ENCODE measurements around the gene ANK3. TPM values are rescaled to one million over a fixed set of nuclear protein-coding genes. Genes with fewer than 3 reads are reported as not detected.

Gene ANK3
- 10 to 100 TPM; 15.0 to 19.1 TPM for total RNA-seq

- ChIA-PET CTCF (no interaction called here), POLR2A (no interaction called here)
- H3K4me1 Mint-ChIP-seq = peaks cover 8% of the 10 kb centered on the region
- no peak within 1 kb of the TSS for H3K27ac Mint-ChIP-seq
- no peaks in the 10 kb centered on the region for H3K27me3 Mint-ChIP-seq
- no peaks in the 10 kb centered on the region for H3K36me3 Mint-ChIP-seq (ENCODE audit: low read depth)
- H3K4me3 Mint-ChIP-seq = no peak within 1 kb of the TSS
- no peaks in the 10 kb centered on the region for H3K9me3 Mint-ChIP-seq
- no peak for DNase-seq
These were observed at the start of gene ANK3 for GRCh38 chr10:60389413-60390025. Gene ANK3 (minus strand): TSS chr10:60389875. CDS start chr10:60389538, 337 bp downstream.

GRCh38 chr10:60434418-60435046, 44.9 kb upstream of the ANK3 start:
- Mint-ChIP-seq H3K27me3 (no peaks in the 10 kb centered on the region), H3K4me3 (no peak overlapping the region), H3K36me3 (ENCODE audit: low read depth) (no peaks in the 10 kb centered on the region), H3K27ac (no peak overlapping the region), H3K9me3 (no peaks in the 10 kb centered on the region), H3K4me1 (no peaks in the 10 kb centered on the region)
- ChIA-PET CTCF (interaction anchor here (0.6 to 3.5 kb wide), 4 partner anchors 197 to 332 kb away, joined by 3 to 16 read pairs (median 10); no protein-coding TSS in a partner anchor), POLR2A (no interaction called here)
- no peak for DNase-seq

GRCh38 chr10:60433684-60434083, 44.0 kb upstream of the ANK3 start:
- DNase-seq = no peak
- Mint-ChIP-seq H3K4me1 (peaks cover 3% of the 10 kb centered on the region), H3K27ac (no peak overlapping the region), H3K36me3 (ENCODE audit: low read depth) (no peaks in the 10 kb centered on the region), H3K9me3 (no peaks in the 10 kb centered on the region), H3K27me3 (no peaks in the 10 kb centered on the region), H3K4me3 (no peak overlapping the region)
- POLR2A ChIA-PET = no interaction called here
- CTCF ChIA-PET = interaction anchor here (1.3 to 3.5 kb wide), 3 partner anchors 196 to 318 kb away, joined by 4 to 16 read pairs (median 15); no protein-coding TSS in a partner anchor

- Mint-ChIP-seq H3K4me1 (peaks cover 12% of the 10 kb centered on the region), H3K9me3 (no peaks in the 10 kb centered on the region), H3K27me3 (peaks cover 2% of the 10 kb centered on the region), H3K36me3 (ENCODE audit: low read depth) (no peaks in the 10 kb centered on the region), H3K27ac (no peak overlapping the region), H3K4me3 (no peak overlapping the region)
- POLR2A ChIA-PET = no interaction called here
- DNase-seq = no peak
- CTCF ChIA-PET = interaction anchor here (1.3 kb wide), 1 partner anchor 316 kb away, joined by 4 read pairs; no protein-coding TSS in a partner anchor
These were observed 41.3 kb upstream of the ANK3 start for GRCh38 chr10:60430836-60431597.

- peaks cover 2% of the 10 kb centered on the region for H3K27me3 Mint-ChIP-seq
- ChIA-PET POLR2A (interaction anchor here (0.5 kb wide), 1 partner anchor 802 kb away, joined by 3 read pairs; no protein-coding TSS in a partner anchor), CTCF (interaction anchor here (1.0 to 1.3 kb wide), 2 partner anchors 192 to 315 kb away, joined by 4 read pairs; no protein-coding TSS in a partner anchor)
- H3K9me3 Mint-ChIP-seq = no peaks in the 10 kb centered on the region
- no peak for DNase-seq
- peaks cover 12% of the 10 kb centered on the region for H3K4me1 Mint-ChIP-seq
- no peak overlapping the region for H3K27ac Mint-ChIP-seq
- H3K36me3 Mint-ChIP-seq (ENCODE audit: low read depth) = no peaks in the 10 kb centered on the region
- H3K4me3 Mint-ChIP-seq = no peak overlapping the region
These were observed 40.3 kb upstream of the ANK3 start for GRCh38 chr10:60430017-60430416.

- Mint-ChIP-seq H3K4me3 (no peak overlapping the region), H3K27me3 (peaks cover 2% of the 10 kb centered on the region), H3K4me1 (peaks cover 12% of the 10 kb centered on the region), H3K9me3 (no peaks in the 10 kb centered on the region), H3K36me3 (ENCODE audit: low read depth) (no peaks in the 10 kb centered on the region), H3K27ac (no peak overlapping the region)
- ChIA-PET CTCF (interaction anchor here (1.0 kb wide), 1 partner anchor 191 kb away, joined by 4 read pairs; no protein-coding TSS in a partner anchor), POLR2A (no interaction called here)
- DNase-seq = no peak
These were observed 39.6 kb upstream of the ANK3 start for GRCh38 chr10:60429084-60429849.

GRCh38 chr10:60428387-60428737, 38.7 kb upstream of the ANK3 start:
- DNase-seq = no peak
- H3K27me3 Mint-ChIP-seq = peaks cover 2% of the 10 kb centered on the region
- H3K4me1 Mint-ChIP-seq = peaks cover 12% of the 10 kb centered on the region
- no peaks in the 10 kb centered on the region for H3K9me3 Mint-ChIP-seq
- no peak overlapping the region for H3K27ac Mint-ChIP-seq
- no peak overlapping the region for H3K4me3 Mint-ChIP-seq
- ChIA-PET POLR2A (no interaction called here), CTCF (interaction anchor here (1.4 kb wide), 1 partner anchor 221 kb away, joined by 3 read pairs; no protein-coding TSS in a partner anchor)
- no peaks in the 10 kb centered on the region for H3K36me3 Mint-ChIP-seq (ENCODE audit: low read depth)

- Mint-ChIP-seq H3K27me3 (peaks cover 2% of the 10 kb centered on the region), H3K27ac (no peak overlapping the region), H3K4me1 (peaks cover 12% of the 10 kb centered on the region), H3K36me3 (ENCODE audit: low read depth) (no peaks in the 10 kb centered on the region), H3K9me3 (no peaks in the 10 kb centered on the region), H3K4me3 (no peak overlapping the region)
- no peak for DNase-seq
- POLR2A ChIA-PET = no interaction called here
- CTCF ChIA-PET = interaction anchor here (1.4 kb wide), 1 partner anchor 221 kb away, joined by 3 read pairs; no protein-coding TSS in a partner anchor
These were observed 38.2 kb upstream of the ANK3 start for GRCh38 chr10:60427709-60428386.

GRCh38 chr10:60427148-60427547, 37.5 kb upstream of the ANK3 start:
- Mint-ChIP-seq H3K27ac (no peak overlapping the region), H3K36me3 (ENCODE audit: low read depth) (no peaks in the 10 kb centered on the region), H3K4me1 (peaks cover 12% of the 10 kb centered on the region), H3K27me3 (peaks cover 2% of the 10 kb centered on the region), H3K9me3 (no peaks in the 10 kb centered on the region), H3K4me3 (no peak overlapping the region)
- ChIA-PET CTCF (no interaction called here), POLR2A (no interaction called here)
- DNase-seq = no peak

GRCh38 chr10:60426425-60426824, 36.8 kb upstream of the ANK3 start:
- POLR2A ChIA-PET = no interaction called here
- Mint-ChIP-seq H3K9me3 (no peaks in the 10 kb centered on the region), H3K36me3 (ENCODE audit: low read depth) (no peaks in the 10 kb centered on the region), H3K27ac (no peak overlapping the region), H3K4me1 (peaks cover 12% of the 10 kb centered on the region), H3K4me3 (no peak overlapping the region), H3K27me3 (peaks cover 2% of the 10 kb centered on the region)
- CTCF ChIA-PET = interaction anchor here (2.1 kb wide), 1 partner anchor 12 kb away, joined by 5 read pairs; no protein-coding TSS in a partner anchor
- no peak for DNase-seq

GRCh38 chr10:60425392-60426110, 35.9 kb upstream of the ANK3 start:
- peaks cover 12% of the 10 kb centered on the region for H3K4me1 Mint-ChIP-seq
- H3K27me3 Mint-ChIP-seq = peaks cover 2% of the 10 kb centered on the region
- no peak for DNase-seq
- no peak overlapping the region for H3K27ac Mint-ChIP-seq
- H3K4me3 Mint-ChIP-seq = no peak overlapping the region
- POLR2A ChIA-PET = no interaction called here
- no peaks in the 10 kb centered on the region for H3K9me3 Mint-ChIP-seq
- H3K36me3 Mint-ChIP-seq (ENCODE audit: low read depth) = no peaks in the 10 kb centered on the region
- CTCF ChIA-PET = interaction anchor here (2.1 kb wide), 1 partner anchor 13 kb away, joined by 5 read pairs; no protein-coding TSS in a partner anchor

GRCh38 chr10:60424971-60425370, 35.3 kb upstream of the ANK3 start:
- ChIA-PET CTCF (interaction anchor here (2.1 kb wide), 1 partner anchor 14 kb away, joined by 5 read pairs; no protein-coding TSS in a partner anchor), POLR2A (no interaction called here)
- Mint-ChIP-seq H3K27me3 (peaks cover 2% of the 10 kb centered on the region), H3K36me3 (ENCODE audit: low read depth) (no peaks in the 10 kb centered on the region), H3K27ac (no peak overlapping the region), H3K9me3 (no peaks in the 10 kb centered on the region), H3K4me3 (no peak overlapping the region), H3K4me1 (peaks cover 12% of the 10 kb centered on the region)
- no peak for DNase-seq

All from activated CD4-positive, alpha-beta memory T cell treated with anti-CD3 and anti-CD28 coated beads, Interleukin-2, amount 10 ng/mL, durations not matched to agents 7 days and 5 days (primary cell).